ENCODE data around the gene C2orf80. TPM values are rescaled to one million over a fixed set of nuclear protein-coding genes. Genes with fewer than 3 reads are reported as not detected.
A peak's percentile ranks its signal among the peaks of the same experiment; 100 is the strongest.

C2orf80 gene
- total and polyA plus RNA-seq, 9 of the 15 experiments (the other 6 are each of a cell fraction or from before 2014, with no cell fraction given) = not detected

- TF ChIP-seq GTF3C2 (IDR thresholded peaks at IDR 0.05; ENCODE audit: borderline replicate concordance, extremely low read depth, insufficient read length) (no peak), DDX20 (tag; IDR thresholded peaks at IDR 0.05; ENCODE audit: low read depth) (no peak), U2AF1 (optimal IDR thresholded peaks at IDR 0.05; ENCODE audit: low read depth, low read length) (no peak), RNF2 (IDR thresholded peaks at IDR 0.05) (no peak), CXXC5 (CRISPR knock-in tag; IDR thresholded peaks at IDR 0.05) (no peak), ZNF766 (CRISPR knock-in tag; conservative IDR thresholded peaks at IDR 0.05) (no peak), SRF (CRISPR knock-in tag; IDR thresholded peaks at IDR 0.05) (peak in 1 of 2 experiments; percentile 85; a peak in 1 of 4 replicates), RFX1 (IDR thresholded peaks at IDR 0.05) (peak; percentile 61), ZKSCAN3 (CRISPR knock-in tag; IDR thresholded peaks at IDR 0.05) (no peak), IFI16 (CRISPR knock-in tag; IDR thresholded peaks at IDR 0.05) (no peak)
- TF ChIP-seq, protein P1, sequence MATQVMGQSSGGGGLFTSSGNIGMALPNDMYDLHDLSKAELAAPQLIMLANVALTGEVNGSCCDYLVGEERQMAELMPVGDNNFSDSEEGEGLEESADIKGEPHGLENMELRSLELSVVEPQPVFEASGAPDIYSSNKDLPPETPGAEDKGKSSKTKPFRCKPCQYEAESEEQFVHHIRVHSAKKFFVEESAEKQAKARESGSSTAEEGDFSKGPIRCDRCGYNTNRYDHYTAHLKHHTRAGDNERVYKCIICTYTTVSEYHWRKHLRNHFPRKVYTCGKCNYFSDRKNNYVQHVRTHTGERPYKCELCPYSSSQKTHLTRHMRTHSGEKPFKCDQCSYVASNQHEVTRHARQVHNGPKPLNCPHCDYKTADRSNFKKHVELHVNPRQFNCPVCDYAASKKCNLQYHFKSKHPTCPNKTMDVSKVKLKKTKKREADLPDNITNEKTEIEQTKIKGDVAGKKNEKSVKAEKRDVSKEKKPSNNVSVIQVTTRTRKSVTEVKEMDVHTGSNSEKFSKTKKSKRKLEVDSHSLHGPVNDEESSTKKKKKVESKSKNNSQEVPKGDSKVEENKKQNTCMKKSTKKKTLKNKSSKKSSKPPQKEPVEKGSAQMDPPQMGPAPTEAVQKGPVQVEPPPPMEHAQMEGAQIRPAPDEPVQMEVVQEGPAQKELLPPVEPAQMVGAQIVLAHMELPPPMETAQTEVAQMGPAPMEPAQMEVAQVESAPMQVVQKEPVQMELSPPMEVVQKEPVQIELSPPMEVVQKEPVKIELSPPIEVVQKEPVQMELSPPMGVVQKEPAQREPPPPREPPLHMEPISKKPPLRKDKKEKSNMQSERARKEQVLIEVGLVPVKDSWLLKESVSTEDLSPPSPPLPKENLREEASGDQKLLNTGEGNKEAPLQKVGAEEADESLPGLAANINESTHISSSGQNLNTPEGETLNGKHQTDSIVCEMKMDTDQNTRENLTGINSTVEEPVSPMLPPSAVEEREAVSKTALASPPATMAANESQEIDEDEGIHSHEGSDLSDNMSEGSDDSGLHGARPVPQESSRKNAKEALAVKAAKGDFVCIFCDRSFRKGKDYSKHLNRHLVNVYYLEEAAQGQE (IDR thresholded peaks at IDR 0.05; ENCODE audit: borderline replicate concordance) = peak; percentile 12; the same call in 1 of the 2 replicates
- TF ChIP-seq, protein P1 (CRISPR knock-in tag; IDR thresholded peaks at IDR 0.05; ENCODE audit: low read depth) = no peak
- TF ChIP-seq, protein P2, sequence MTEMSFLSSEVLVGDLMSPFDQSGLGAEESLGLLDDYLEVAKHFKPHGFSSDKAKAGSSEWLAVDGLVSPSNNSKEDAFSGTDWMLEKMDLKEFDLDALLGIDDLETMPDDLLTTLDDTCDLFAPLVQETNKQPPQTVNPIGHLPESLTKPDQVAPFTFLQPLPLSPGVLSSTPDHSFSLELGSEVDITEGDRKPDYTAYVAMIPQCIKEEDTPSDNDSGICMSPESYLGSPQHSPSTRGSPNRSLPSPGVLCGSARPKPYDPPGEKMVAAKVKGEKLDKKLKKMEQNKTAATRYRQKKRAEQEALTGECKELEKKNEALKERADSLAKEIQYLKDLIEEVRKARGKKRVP (CRISPR knock-in tag; IDR thresholded peaks at IDR 0.05) = no peak
- TF ChIP-seq, protein P3, sequence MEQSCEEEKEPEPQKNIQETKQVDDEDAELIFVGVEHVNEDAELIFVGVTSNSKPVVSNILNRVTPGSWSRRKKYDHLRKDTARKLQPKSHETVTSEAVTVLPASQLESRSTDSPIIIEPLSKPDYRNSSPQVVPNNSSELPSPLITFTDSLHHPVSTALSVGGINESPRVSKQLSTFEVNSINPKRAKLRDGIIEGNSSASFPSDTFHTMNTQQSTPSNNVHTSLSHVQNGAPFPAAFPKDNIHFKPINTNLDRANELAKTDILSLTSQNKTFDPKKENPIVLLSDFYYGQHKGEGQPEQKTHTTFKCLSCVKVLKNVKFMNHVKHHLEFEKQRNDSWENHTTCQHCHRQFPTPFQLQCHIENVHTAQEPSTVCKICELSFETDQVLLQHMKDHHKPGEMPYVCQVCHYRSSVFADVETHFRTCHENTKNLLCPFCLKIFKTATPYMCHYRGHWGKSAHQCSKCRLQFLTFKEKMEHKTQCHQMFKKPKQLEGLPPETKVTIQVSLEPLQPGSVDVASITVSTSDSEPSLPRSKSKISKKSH (CRISPR knock-in tag; IDR thresholded peaks at IDR 0.05) = no peak
Measured at GRCh38 chr2:208192611-208193236, 2.9 kb upstream of the C2orf80 start (continued).

Measured in K562 (cell line).